ENCODE results near the gene RHBDF2.

DNA sequence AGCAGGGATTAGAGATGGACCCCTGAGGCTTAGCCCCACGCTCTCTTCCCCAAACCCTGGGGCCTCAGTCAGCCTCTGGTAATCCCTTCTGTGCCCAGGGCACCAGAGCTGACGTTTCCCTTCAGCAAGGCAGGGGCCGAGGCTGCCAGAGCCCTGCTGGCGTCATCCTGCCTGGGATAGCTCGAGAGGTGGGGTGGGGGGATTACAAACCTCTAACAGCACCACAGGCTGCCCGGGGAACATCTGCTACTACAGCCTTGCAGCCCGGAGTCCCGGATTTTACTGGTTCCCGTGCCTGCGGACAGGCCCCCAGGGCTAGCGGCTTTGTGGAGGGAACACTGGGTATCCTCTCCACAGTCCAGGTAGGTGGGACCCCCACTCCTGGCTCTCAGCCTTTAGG, 33.9 kb downstream of the RHBDF2 start, which contains the start of gene AANAT:
- TF ChIP-seq, protein P1, sequence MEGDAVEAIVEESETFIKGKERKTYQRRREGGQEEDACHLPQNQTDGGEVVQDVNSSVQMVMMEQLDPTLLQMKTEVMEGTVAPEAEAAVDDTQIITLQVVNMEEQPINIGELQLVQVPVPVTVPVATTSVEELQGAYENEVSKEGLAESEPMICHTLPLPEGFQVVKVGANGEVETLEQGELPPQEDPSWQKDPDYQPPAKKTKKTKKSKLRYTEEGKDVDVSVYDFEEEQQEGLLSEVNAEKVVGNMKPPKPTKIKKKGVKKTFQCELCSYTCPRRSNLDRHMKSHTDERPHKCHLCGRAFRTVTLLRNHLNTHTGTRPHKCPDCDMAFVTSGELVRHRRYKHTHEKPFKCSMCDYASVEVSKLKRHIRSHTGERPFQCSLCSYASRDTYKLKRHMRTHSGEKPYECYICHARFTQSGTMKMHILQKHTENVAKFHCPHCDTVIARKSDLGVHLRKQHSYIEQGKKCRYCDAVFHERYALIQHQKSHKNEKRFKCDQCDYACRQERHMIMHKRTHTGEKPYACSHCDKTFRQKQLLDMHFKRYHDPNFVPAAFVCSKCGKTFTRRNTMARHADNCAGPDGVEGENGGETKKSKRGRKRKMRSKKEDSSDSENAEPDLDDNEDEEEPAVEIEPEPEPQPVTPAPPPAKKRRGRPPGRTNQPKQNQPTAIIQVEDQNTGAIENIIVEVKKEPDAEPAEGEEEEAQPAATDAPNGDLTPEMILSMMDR (conservative IDR thresholded peaks at IDR 0.05), result no peak
- no peak for TF ChIP-seq EZH2 (IDR thresholded peaks at IDR 0.05; ENCODE audit: low read depth)

Data from PC-9 (cell line).